OCI-LY7 (cell line): ENCODE results near the gene HSPD1. TPM values are rescaled to one million over a fixed set of nuclear protein-coding genes. Genes with fewer than 3 reads are reported as not detected.

ENCODE experiments used
- Bru-seq: library from RNA; stranded (reverse); fragments of 400-500 nt; gene quantifications from one replicate; lab custom pipeline; 2021; lab: Mats Ljungman, UMichigan
- BruChase-seq, 2 experiments: library from RNA; stranded (reverse); fragments of 400-500 nt; gene quantifications; one replicate each; lab custom pipeline; 2021; lab: Mats Ljungman, UMichigan
- BruUV-seq: library from RNA; stranded (reverse); fragments of 400-500 nt; replicated peaks from 2 replicates; lab custom pipeline; 2021; lab: Mats Ljungman, UMichigan
- CTCF ChIA-PET: fragments of 300-600 bp; sonication (Branson Sonifier 250); formaldehyde crosslinking; loops from one replicate; lab custom pipeline; 2022; ENCODE audit warnings: antibody characterized with exemption; ENCODE audit not compliant: unreplicated experiment; lab: Charles Lee
- POLR2A ChIA-PET: fragments of 300-600 bp; sonication (Branson Sonifier 250); formaldehyde crosslinking; loops from one replicate; lab custom pipeline; 2022; ENCODE audit warnings: antibody characterized with exemption; lab: Charles Lee
- DNase-seq: peaks from one replicate; pipeline ENCODE4 v3.0.0-alpha.2; 2015; ENCODE audit warnings: low spot score
- H2AFZ ChIP-seq: fragments of 200-600 bp; sonication (generic), shearing (Covaris generic); 2 replicates; pipeline ENCODE4 v1.6.1; 2014; ENCODE audit warnings: mild to moderate bottlenecking, antibody characterized with exemption, low read length, moderate library complexity
- H3K27ac ChIP-seq: fragments of 200-600 bp; sonication (generic); 2 replicates; pipeline ENCODE4 v1.5.1; 2014; ENCODE audit warnings: mixed run types, low read depth, mild to moderate bottlenecking, moderate library complexity, low read length, inconsistent platforms; ENCODE audit not compliant: poor library complexity, severe bottlenecking
- H3K36me3 ChIP-seq: fragments of 200-600 bp; sonication (generic); 2 replicates; pipeline ENCODE4 v1.6.1; 2014; ENCODE audit warnings: mild to moderate bottlenecking, antibody characterized with exemption, low read length, moderate library complexity, mixed read lengths; ENCODE audit not compliant: insufficient read depth
- H3K4me1 ChIP-seq: fragments of 200-600 bp; sonication (generic); 2 replicates; pipeline ENCODE4 v1.5.1; 2014; ENCODE audit warnings: mild to moderate bottlenecking, low read length; ENCODE audit not compliant: insufficient read depth, poor library complexity, severe bottlenecking
- H3K4me2 ChIP-seq: fragments of 200-600 bp; sonication (generic); 2 replicates; pipeline ENCODE4 v1.6.1; 2014; ENCODE audit warnings: mild to moderate bottlenecking, low read length
- H3K4me3 ChIP-seq: fragments of 200-600 bp; sonication (generic); 2 replicates; pipeline ENCODE4 v1.5.1; 2014; ENCODE audit warnings: mild to moderate bottlenecking, low read depth, low read length; ENCODE audit not compliant: poor library complexity, severe bottlenecking
- H3K79me2 ChIP-seq: fragments of 200-600 bp; sonication (generic); 2 replicates; pipeline ENCODE4 v1.6.1; 2016; ENCODE audit warnings: low read depth, mild to moderate bottlenecking, low read length, moderate library complexity, mixed read lengths; ENCODE audit not compliant: insufficient read depth
- H3K9me2 ChIP-seq: fragments of 200-600 bp; sonication (generic); 2 replicates; pipeline ENCODE4 v1.6.1; 2016; ENCODE audit warnings: mild to moderate bottlenecking, low read length, mixed read lengths; ENCODE audit not compliant: insufficient read depth
- H3K9me3 ChIP-seq: fragments of 200-600 bp; sonication (generic); 2 replicates; pipeline ENCODE4 v1.6.1; 2014; ENCODE audit warnings: mild to moderate bottlenecking, mixed run types, low read length, mixed read lengths
- H4K20me1 ChIP-seq: fragments of 200-600 bp; sonication (generic); 2 replicates; pipeline ENCODE4 v1.6.1; 2014; ENCODE audit warnings: mild to moderate bottlenecking, antibody characterized with exemption, low read length, moderate library complexity, mixed read lengths; ENCODE audit not compliant: insufficient read depth
- EZH2phosphoT487 ChIP-seq: fragments of 200-600 bp; sonication (generic); IDR thresholded peaks from 2 replicates; pipeline ENCODE4 v1.6.1; 2018; ENCODE audit warnings: low read depth, borderline replicate concordance, mild to moderate bottlenecking, mixed run types, antibody characterized with exemption, low read length, moderate library complexity, mixed read lengths
- intact Hi-C: fragments of 100-400 bp; cut with micrococcal nuclease; formaldehyde crosslinking; loops from one replicate; pipeline ENCODE4 v1.10.0; 2022; ENCODE audit not compliant: unreplicated experiment
- long read RNA-seq: library from polyadenylated mRNA; stranded (forward); transcript quantifications from one replicate; pipeline ENCODE4 v2.0.0, GENCODE V29; 2022
- total RNA-seq, 2 experiments: library from RNA; depleted of rRNA in 1 of 2; stranded (reverse); fragments of >200 nt in 1 of 2; shearing (Covaris generic) in 1 of 2; gene quantifications; 2 replicates each; pipeline ENCODE4 v1.2.3, GENCODE V29; 2014 to 2022
- TF ChIP-seq, protein P1 (sequence below): fragments of 200-600 bp; sonication (generic); conservative IDR thresholded peaks from 2 replicates; pipeline ENCODE4 v1.5.1; 2014; ENCODE audit warnings: mild to moderate bottlenecking, antibody characterized with exemption, low read length, moderate library complexity, mixed read lengths

Gene HSPD1
- total RNA-seq (2014; rRNA removed; shearing (Covaris generic)) (370 and 405 TPM in 2 replicates), total RNA-seq (2022) (599 and 702 TPM in 2 replicates), Bru-seq, nascent RNA (percentile 99 among the genes with signal in this experiment), BruChase-seq, experiment 1, labeled RNA remaining after a 6-hour chase (percentile 100 among the genes with signal in this experiment), BruChase-seq, experiment 2, labeled RNA remaining after a 2-hour chase (percentile 100 among the genes with signal in this experiment)
- long read RNA-seq, transcript HSPD1-202 (12 exons, 2,455 nt): major isoform, 1,265 of 1,386 reads
- long read RNA-seq, transcript HSPD1-201 (12 exons, 2,299 nt): minor isoform, 6 of 1,386 reads
- long read RNA-seq, partial matches to known transcripts: 52 of 1,386 reads
- long read RNA-seq, other reads (novel, unspliced or antisense): 62 of 1,386 reads

DNA sequence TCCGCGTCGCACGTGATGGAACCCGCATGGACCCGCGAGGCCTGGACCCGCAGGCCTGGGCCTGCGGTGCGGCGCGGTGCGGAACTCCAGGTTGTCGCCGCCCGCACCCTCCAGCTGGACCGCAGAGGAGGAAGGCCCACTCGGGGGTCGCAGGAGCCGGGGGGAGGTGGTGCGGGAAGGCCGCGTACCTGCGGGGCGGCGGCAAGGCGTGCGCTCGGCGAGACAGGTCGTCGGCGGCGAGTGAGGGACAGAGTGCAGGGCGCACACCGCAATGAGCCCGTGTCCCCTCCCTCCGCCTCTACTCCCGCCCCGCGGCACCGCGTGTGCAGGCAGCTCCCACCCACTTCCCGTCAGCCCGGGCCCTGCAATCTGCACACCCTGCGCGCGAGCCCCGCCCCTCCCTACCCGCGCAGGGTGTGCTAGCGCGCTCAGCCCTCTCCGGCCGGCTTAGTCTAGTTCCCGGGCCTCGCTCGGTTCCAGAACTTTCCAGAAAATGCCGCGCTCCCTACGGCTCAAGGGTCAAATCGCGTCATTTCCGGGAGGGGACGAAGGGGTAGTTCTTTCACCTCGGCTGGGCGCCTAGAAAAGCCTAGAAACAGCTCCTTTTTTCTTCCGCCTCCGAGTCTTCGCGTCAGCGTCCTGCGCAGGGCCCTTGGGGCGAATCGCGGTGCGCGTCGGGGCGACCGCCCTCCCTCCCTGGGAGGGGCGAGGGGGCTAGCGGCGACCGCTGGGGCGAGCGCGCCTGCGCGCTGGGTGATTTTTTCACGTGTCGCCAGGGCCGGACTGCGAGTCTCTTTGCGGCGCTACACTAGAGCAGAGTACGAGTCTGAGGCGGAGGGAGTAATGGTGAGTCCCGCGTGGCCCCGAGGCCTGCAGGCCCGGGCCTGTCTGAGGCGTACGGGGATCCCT, at the start of gene HSPD1, which contains the start of gene HSPE1:
Gene HSPD1 (minus strand): TSS at position 247 of the 909 bp plus-strand sequence. CDS start 992 bp downstream, outside the sequence.
Gene HSPE1 (plus strand): TSS at position 786 of the 909 bp plus-strand sequence. CDS start 58 bp downstream, at position 844.
- H3K36me3 ChIP-seq: peaks cover 90% of the 10 kb centered on the region
- H4K20me1 ChIP-seq: peaks cover 55% of the 10 kb centered on the region
- BruUV-seq: no TSS peak
- H3K9me3 ChIP-seq: no peaks in the 10 kb centered on the region
- no peak for TF ChIP-seq EZH2phosphoT487
- TF ChIP-seq, protein P1, sequence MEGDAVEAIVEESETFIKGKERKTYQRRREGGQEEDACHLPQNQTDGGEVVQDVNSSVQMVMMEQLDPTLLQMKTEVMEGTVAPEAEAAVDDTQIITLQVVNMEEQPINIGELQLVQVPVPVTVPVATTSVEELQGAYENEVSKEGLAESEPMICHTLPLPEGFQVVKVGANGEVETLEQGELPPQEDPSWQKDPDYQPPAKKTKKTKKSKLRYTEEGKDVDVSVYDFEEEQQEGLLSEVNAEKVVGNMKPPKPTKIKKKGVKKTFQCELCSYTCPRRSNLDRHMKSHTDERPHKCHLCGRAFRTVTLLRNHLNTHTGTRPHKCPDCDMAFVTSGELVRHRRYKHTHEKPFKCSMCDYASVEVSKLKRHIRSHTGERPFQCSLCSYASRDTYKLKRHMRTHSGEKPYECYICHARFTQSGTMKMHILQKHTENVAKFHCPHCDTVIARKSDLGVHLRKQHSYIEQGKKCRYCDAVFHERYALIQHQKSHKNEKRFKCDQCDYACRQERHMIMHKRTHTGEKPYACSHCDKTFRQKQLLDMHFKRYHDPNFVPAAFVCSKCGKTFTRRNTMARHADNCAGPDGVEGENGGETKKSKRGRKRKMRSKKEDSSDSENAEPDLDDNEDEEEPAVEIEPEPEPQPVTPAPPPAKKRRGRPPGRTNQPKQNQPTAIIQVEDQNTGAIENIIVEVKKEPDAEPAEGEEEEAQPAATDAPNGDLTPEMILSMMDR: no peak
- intact Hi-C loops: loop anchor here (1.0 to 5.0 kb wide), 5 partner anchors 15 to 207 kb away; partner anchors contain the start of genes COQ10B and SF3B1
- H3K4me3 ChIP-seq: peak within 1 kb of the TSS; percentile 83
- peaks cover 93% of the 10 kb centered on the region for H3K79me2 ChIP-seq
- no peak within 1 kb of the TSS; the same call in 1 of the 2 replicates for H2AFZ ChIP-seq
- POLR2A ChIA-PET: interaction anchor here (0.6 to 10.2 kb wide), 11 partner anchors 9 to 109 kb away, joined by 3 to 136 read pairs (median 6); partner anchors contain the start of genes COQ10B, MOB4 and SF3B1
- H3K27ac ChIP-seq: peak within 1 kb of the TSS; percentile 77
- DNase-seq: peak; percentile 99
- CTCF ChIA-PET: interaction anchor here (0.6 to 1.3 kb wide), 3 partner anchors 12 to 207 kb away, joined by 3 read pairs; no protein-coding TSS in a partner anchor
- H3K4me1 ChIP-seq: peaks cover 56% of the 10 kb centered on the region
- H3K9me2 ChIP-seq: no peaks in the 10 kb centered on the region
- H3K4me2 ChIP-seq: peak within 1 kb of the TSS; percentile 83

DNA sequence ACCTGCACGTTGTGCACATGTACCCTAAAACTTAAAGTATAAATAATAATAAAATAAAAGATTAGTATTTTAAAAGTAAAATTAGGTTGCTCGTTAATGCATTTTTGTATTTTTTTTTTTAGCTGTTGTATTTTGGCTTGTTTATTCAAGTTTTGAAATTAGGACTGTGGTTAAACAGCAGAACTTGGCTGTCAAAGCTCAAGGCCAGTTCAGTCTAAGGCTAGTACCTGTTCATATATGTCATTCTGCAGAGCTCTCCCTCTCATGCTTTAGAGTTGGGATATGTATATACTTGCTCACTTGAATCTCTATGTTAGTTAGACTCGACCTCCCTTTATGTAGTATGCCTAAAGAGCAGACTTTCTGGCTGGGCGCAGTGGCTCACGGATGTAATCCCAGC, 48.9 kb upstream of the HSPD1 start:
- Histone ChIP-seq H3K36me3 (peaks cover 93% of the 10 kb centered on the region), H3K9me2 (no peaks in the 10 kb centered on the region), H3K4me1 (no peaks in the 10 kb centered on the region), H3K4me3 (no peak overlapping the region), H2AFZ (no peak overlapping the region), H3K9me3 (no peaks in the 10 kb centered on the region), H3K79me2 (peaks cover 2% of the 10 kb centered on the region; the same call in 1 of the 2 replicates), H3K4me2 (no peak overlapping the region), H4K20me1 (no peaks in the 10 kb centered on the region), H3K27ac (no peak overlapping the region)
- ChIA-PET CTCF (no interaction called here), POLR2A (no interaction called here)
- no TSS peak for BruUV-seq
- intact Hi-C loops: no loop called here
- DNase-seq: no peak
- no peak for TF ChIP-seq EZH2phosphoT487
- TF ChIP-seq, protein P1: no peak
